GOT3 (cell line): ENCODE measurements around the gene SKAP1.
A peak's percentile ranks its signal among the peaks of the same experiment; 100 is the strongest.

ENCODE experiments used
- DNase-seq: peaks from one replicate; lab custom pipeline; 2025; ENCODE audit warnings: mixed read lengths; lab: John Stamatoyannopoulos, UW

Gene SKAP1

DNA sequence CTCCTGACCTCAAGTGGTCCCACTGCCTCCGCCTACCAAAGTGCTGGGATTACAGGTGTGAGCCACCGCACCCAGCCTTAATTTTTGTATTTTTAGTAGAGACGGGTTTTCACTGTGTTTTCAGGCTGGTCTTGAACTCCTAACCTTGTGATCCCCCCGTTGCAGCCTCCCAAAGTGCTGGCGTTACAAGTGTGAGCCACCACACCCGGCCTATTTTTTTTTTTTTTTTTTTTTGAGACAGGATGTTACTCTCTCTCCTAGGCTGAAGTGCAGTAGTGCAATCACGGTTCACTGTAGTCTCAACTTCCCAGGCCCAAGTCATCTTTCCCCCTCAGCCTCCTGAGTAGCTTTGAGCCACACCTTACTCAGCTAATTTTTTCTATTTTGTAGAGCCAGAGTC lies 325.6 kb downstream of the SKAP1 start:
- no peak for DNase-seq

DNA sequence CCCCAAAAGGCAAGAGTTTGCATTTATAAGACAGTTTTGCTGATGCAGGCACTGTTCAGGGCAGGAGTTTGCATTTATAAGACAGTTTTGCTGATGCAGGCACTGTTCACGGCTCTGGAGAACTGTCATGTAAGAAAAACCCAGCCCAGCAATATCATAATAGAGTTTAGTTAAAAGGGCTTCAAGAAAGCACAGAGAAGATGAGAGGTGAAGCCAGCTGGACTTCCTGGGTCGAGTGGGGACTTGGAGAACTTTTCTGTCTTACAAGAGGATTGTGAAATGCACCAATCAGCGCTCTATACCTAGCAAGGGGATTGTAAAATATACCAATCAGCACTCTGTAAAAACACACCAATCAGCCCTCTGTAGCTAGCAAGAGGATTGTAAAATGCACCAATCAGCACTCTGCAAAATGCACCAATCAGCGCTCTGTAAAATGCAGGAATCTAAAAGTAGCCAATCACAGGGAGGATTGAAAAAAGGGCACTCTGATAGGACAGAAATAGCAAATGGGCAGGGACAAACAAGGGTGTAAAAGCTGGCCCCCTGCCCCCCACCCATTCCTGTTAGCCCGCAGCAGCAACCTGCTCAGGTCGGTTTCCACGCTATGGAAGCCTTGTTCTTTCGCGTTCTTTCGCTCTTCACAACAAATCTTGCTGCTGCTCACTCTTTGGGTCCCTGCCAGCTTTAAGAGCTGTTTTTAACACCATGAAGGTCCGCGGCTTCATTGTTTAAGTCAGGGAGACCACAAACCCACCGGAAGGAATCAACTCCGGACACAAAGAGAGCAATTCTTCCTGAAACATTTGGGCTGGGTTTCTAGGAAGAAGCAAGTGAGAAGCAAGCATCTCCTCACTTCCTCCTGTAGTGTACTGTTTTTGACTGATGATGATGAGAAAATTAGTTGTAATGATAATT lies 327.0 kb downstream of the SKAP1 start:
- DNase-seq, result no peak

DNA sequence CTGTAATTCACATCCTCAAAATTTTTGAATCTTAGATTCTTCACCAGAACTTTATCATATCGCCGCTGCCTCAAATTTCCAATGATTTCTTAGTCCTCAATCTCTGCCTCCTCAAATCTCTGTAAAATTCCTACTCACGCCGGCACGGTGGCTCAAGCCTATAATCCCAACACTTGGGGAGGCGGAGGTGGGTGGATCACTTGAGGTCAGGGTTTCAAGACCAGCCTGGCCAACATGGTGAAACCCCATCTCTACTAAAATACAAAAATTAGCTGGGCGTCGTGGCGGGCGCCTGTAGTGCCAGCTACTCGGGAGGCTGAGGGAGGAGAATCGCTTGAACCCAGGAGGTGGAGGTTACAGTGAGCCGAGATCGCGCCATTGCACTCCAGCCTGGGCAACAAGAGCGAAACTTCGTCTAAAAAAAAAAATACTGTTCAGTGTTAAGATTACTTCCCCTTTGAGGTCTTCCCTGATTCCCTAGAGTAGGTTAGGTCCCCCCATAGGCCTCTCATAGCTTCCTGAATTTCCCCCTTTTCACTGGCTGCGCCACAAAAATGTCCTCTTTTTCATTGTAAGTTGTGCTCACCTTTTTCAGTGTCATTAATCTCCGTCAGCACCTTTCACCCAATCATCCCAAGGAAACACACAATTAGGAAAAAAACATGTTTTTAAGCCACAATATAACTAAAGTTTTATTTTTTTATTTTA lies 327.8 kb downstream of the SKAP1 start:
- DNase-seq, result no peak

DNA sequence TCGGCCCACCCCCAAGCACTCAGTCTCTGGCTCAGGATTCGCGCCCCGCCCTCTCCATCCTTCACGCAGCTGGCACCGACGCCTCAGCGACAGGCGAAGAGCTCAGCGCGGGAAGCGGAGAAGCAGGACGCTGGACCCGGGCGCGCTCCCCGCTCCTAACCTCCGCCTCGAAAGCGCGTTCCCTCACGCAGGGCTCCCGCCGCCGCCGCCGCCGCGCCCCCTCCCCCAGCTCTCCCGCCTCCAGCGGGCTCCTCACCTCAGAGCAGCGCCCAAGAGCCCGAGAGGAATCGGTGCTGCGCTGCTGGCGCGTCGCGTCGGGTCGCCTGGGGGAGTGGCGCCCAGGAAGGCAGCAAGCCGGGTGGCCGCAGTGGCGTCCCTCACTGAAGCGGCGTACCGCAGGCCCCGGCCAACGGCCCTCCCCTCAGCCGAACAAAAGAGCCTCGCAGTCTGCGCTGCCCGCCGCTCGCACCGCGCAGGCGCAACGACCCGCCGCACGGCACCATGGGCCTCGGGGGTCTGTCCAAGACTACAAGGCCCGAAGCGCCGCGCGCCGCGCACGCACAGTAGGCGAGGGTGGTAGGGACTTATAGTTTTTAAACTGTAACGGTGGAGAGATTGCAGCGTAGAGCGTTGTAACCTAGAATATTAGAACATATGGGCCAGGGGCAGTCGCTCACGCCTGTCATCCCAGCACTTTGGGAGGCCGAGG lies 328.8 kb downstream of the SKAP1 start, which contains the start of gene CBX1:
Gene CBX1, minus strand, starts transcription at position 467 of the 709 bp plus-strand sequence. CDS start 24,474 bp downstream, outside the sequence.
- peak; percentile 83 for DNase-seq

DNA sequence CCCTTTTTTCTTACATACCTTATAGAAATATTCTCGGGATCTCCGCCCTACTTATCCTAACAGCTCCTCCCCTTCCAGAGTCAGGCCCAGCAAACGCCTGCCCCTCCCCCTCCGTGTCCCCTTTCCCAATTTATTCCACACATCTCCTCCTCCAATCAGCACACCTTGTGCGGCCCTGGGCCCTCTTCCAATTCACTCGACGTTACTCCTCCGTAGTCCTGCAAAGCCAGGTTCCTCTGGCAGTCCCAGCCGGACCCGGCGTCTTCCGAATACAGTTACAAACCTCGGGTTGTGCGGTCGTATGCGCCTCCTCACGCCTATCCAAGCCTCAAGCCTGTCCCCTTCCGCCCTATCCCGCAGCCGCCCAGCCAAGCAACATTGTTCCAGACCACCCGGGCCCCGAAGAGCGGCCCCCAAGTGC lies 329.4 kb downstream of the SKAP1 start:
- DNase-seq, result no peak

DNA sequence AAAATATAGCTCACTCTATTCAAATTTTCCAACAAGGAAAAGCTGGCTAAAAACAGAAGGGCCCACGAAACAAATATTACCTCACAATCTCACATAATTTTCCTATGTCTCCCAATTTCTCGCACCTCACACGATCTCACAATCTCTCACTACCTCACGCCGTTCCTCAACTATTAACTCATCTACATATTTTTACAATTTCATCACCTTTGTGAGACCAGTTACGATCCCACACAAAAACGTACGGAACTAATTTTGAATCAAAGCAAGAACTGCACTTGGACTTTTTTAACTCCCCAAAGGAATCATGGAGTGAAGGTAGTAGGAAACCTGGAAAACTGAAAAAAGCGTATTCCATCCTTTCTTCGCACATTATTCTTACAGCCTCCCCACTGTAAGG lies 329.9 kb downstream of the SKAP1 start:
- no peak for DNase-seq

DNA sequence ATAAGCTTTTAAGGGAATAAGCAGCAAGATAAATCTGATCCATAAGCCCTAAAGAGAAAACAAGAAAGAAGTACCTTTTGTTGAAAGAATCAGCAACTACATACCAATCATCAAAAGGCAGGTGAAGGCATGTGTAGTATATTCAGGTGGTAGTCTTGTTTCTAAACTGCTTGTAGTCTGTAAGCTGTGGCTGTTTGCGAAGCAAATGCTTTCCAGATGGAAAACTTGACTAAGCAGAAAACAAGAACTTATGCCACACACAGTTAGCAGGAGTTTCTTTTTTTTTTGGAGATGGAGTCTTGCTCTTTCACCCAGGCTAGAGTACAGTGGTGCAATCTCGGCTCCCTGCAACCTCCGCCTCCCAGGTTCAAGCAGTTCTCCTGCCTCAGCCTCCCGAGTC lies 334.4 kb downstream of the SKAP1 start:
- no peak for DNase-seq

DNA sequence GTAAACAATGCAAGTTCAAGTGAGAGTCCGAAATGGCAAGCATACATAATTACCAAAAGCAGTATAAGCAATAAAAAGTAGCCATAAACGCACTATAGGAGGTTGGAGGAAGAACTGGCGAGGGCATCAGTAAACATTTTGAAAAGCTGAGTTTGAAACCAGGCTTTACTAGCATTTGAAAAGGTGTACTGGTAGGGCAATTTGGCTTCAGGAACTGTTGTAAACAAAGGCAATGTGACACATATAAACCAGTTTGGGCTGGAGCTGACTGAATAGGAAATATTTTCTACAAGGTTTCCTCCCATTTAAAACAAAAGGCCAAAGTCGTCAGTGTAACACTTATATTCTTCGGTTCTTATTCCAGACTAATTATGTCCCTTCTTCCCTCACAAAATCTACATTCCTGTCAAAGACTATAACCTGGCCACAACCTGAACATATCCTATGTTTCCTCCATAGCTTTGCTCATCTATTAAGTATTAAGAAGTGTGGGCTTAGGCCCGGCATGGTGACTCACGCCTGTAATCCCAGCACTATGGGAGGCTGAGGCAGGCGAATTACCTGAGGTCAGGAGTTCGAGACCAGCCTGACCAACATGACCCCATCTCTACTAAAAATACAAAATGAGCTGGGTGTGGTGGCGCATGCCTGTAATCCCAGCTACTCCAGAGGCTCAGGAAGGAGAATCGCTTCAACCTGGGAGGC lies 336.5 kb downstream of the SKAP1 start:
- DNase-seq, result no peak

DNA sequence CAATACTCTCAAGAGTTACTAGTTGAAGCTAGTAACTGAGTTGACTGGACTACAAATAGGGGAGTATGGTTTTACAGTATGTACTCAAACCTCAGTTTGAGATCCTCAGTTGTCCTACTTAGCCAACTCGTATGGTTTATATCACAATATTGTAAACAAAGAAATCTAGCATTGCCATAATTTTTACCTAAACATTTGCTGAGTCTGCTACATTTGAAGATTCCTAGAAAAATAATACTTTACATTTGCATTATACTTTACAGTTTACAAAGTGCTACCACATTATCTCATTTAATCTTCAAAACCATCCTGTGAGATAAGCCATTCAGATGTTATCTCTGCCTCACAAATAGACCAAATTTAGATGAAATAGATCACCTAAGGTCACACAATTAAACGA lies 345.1 kb downstream of the SKAP1 start:
- DNase-seq, result no peak
